GM12875 (cell line): Measurements from ENCODE around the gene DAB2.

Experiments
- H3K4me3 ChIP-seq: one replicate; pipeline ENCODE4 v1.5.1; 2011; ENCODE audit warnings: low read depth, low read length, control low read depth
- CTCF ChIP-seq: IDR thresholded peaks from 2 replicates; pipeline ENCODE4 v1.5.1; 2011; ENCODE audit warnings: low read depth, mild to moderate bottlenecking, control low read depth, inconsistent platforms, low read length, moderate library complexity, borderline replicate concordance; ENCODE audit not compliant: insufficient read depth

DAB2 gene

GRCh38 chr5:39331861-39332381 is 92.9 kb downstream of the DAB2 start:
- no peak overlapping the region for H3K4me3 ChIP-seq
- TF ChIP-seq CTCF: no peak

GRCh38 chr5:39328731-39329130 is 96.0 kb downstream of the DAB2 start:
- no peak overlapping the region for H3K4me3 ChIP-seq
- no peak for TF ChIP-seq CTCF

- TF ChIP-seq CTCF: no peak
- H3K4me3 ChIP-seq: no peak overlapping the region
These were observed 101.2 kb downstream of the DAB2 start for GRCh38 chr5:39323542-39323941.
